Brain microvascular endothelial cell (primary cell): ENCODE data around the gene STAM.
"Not testable (repeated sequence)": the region's sequence is repeated elsewhere in the genome, so short reads cannot be mapped to it uniquely, and the experiment has no call there.

ENCODE experiments used
- DNase-seq: peaks from one replicate; pipeline ENCODE4 v3.0.0-alpha.2; 2020
- H3K27ac ChIP-seq: fragments of 250-450 bp; sonication (Bioruptor Pico); 2 replicates; pipeline ENCODE4 v1.5.1; 2020; ENCODE audit warnings: mild to moderate bottlenecking, moderate library complexity
- H3K27me3 ChIP-seq: fragments of 250-450 bp; sonication (Bioruptor Pico); replicated peaks from 2 replicates; pipeline ENCODE4 v1.5.1; 2020; ENCODE audit warnings: mild to moderate bottlenecking
- H3K36me3 ChIP-seq: fragments of 250-450 bp; sonication (Bioruptor Pico); replicated peaks from 2 replicates; pipeline ENCODE4 v1.5.1; 2020; ENCODE audit warnings: mild to moderate bottlenecking
- H3K4me3 ChIP-seq: 2 replicates; pipeline ENCODE4 v1.5.1; 2011; ENCODE audit warnings: low read depth, mild to moderate bottlenecking, control low read depth, low read length, moderate library complexity
- CTCF ChIP-seq: IDR thresholded peaks from 2 replicates; pipeline ENCODE4 v1.5.1; 2011; ENCODE audit warnings: low read depth, mild to moderate bottlenecking, moderate library complexity, low read length, control low read depth, inconsistent platforms; ENCODE audit errors: missing control alignments
- in situ Hi-C: cut with HindIII; loops from 2 replicates; pipeline ENCODE4 v1.10.0; 2017; ENCODE audit warnings: low sequenced_read_pairs, low pct_ligation_motif_present

Gene STAM

DNA sequence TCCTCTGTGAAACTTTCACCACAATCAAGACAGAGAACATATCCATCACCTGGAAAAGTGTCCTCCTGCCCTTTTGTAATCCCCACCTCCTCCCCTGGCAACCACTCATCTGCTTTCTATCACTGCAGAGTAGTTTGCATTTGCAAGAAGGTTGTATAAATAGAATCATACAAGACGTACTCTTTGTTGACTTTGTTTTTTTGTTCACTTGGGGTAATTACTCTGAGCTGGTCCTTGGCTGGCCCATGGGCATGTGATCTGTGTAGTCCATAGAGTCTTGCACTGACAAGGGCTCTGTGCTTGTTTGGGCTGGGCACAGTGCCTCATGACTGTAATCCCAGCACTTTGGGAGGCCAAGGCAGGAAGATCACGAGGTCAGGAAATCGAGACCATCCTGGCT is 19.0 kb upstream of the STAM start:
- no peak for DNase-seq
- Histone ChIP-seq H3K27me3 (no peaks in the 10 kb centered on the region), H3K27ac (no peak overlapping the region), H3K4me3 (no peak overlapping the region), H3K36me3 (no peaks in the 10 kb centered on the region)
- in situ Hi-C loops = no loop called here
- no peak for TF ChIP-seq CTCF

GRCh38 chr10:17626656-17627055 is 17.3 kb upstream of the STAM start:
- Histone ChIP-seq H3K27ac (no peak overlapping the region), H3K4me3 (no peak overlapping the region), H3K36me3 (no peaks in the 10 kb centered on the region), H3K27me3 (no peaks in the 10 kb centered on the region)
- in situ Hi-C loops = no loop called here
- no peak for TF ChIP-seq CTCF
- DNase-seq = no peak

GRCh38 chr10:17632590-17632989 is 11.4 kb upstream of the STAM start:
- H3K27me3 ChIP-seq, in situ Hi-C loops, H3K36me3 ChIP-seq, H3K4me3 ChIP-seq, H3K27ac ChIP-seq, DNase-seq: not testable (repeated sequence)

DNA sequence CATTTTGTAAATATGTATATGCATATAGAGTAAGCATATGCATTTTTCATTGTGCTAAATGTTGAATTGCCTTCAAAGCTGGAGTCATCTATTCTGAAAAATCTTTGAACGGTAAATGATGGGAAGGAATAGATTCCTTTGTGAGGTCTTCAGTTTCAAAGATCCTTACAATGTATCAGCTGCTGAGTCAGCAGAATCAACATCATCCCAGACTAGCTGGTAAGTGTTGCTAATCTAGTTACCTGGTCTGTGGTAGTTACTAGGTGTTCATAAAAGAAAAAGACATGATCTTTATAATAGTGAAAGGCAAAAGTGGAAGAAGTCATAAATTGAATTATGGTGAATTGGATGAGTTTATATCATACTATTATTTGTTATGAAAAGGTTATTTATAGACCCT is 10.6 kb upstream of the STAM start:
- Histone ChIP-seq H3K36me3 (no peaks in the 10 kb centered on the region), H3K27me3 (no peaks in the 10 kb centered on the region), H3K27ac (no peak overlapping the region), H3K4me3 (no peak overlapping the region)
- DNase-seq = no peak
- in situ Hi-C loops = no loop called here
- no peak for TF ChIP-seq CTCF

GRCh38 chr10:17637869-17638268 is 6.1 kb upstream of the STAM start:
- H3K36me3 ChIP-seq = no peaks in the 10 kb centered on the region
- H3K27ac ChIP-seq = no peak overlapping the region
- in situ Hi-C loops = no loop called here
- TF ChIP-seq CTCF = no peak
- no peaks in the 10 kb centered on the region for H3K27me3 ChIP-seq
- no peak for DNase-seq
- no peak overlapping the region for H3K4me3 ChIP-seq

GRCh38 chr10:17640331-17640816 is 3.6 kb upstream of the STAM start:
- DNase-seq = no peak
- Histone ChIP-seq H3K4me3 (no peak overlapping the region), H3K27me3 (no peaks in the 10 kb centered on the region), H3K36me3 (no peaks in the 10 kb centered on the region), H3K27ac (no peak overlapping the region)
- no peak for TF ChIP-seq CTCF
- in situ Hi-C loops = no loop called here
